HTR-8/SVneo (cell line): ENCODE data around the gene NPHP4.
"Not testable (repeated sequence)": the region's sequence is repeated elsewhere in the genome, so short reads cannot be mapped to it uniquely, and the experiment has no call there.

Experiments used
- DNase-seq: peaks from one replicate; pipeline ENCODE4 v3.0.0; 2011; ENCODE audit warnings: low spot score, mixed read lengths; ENCODE audit not compliant: insufficient read length
- FAIRE-seq: peaks from 2 replicates; lab custom pipeline; 2011; peaks lifted over from hg19 to GRCh38; lab: Jason Lieb, UNC

NPHP4 gene

DNA sequence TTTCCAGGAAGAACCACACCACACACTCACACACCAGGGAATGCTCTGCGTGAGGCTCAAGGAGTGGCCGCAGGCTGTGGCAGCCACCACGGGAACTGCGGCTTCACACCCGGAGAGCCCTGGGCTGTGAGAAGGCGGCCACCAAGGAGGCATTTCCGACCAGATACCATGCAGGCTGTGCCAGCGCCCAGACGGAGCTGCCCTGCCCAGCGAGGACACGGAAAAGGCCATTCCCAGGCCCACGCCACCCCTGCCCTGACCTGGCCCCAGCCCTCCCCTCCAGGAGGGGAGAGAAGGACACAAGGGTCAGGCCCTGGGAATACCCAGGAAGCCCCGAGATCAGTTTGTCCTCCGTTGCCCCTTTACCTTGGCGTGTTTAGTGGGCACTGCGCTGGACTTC lies 119.3 kb downstream of the NPHP4 start:
- FAIRE-seq (no peak), DNase-seq (no peak)

DNA sequence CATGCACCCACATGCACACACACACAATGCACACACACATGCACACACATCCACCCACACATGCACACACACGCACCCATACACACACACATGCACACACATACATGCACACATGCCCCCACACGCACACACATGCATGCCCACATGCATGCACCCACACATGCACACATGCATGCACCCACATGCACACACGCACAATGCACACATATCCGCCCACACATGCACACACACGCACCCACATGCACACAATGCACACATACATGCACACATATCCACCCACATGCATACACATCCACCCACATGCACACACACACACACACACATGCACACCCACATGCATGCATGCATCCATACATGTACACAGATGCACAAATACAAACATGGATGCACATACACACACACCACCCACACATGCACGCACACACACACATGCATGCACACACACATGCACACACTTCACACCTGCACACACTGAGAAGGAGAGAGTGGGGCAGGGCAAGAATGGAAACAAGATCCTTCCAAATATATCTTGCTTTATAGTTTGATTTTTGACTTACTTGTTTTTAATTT lies 123.2 kb downstream of the NPHP4 start:
- FAIRE-seq: peak; percentile 96
- no peak for DNase-seq

DNA sequence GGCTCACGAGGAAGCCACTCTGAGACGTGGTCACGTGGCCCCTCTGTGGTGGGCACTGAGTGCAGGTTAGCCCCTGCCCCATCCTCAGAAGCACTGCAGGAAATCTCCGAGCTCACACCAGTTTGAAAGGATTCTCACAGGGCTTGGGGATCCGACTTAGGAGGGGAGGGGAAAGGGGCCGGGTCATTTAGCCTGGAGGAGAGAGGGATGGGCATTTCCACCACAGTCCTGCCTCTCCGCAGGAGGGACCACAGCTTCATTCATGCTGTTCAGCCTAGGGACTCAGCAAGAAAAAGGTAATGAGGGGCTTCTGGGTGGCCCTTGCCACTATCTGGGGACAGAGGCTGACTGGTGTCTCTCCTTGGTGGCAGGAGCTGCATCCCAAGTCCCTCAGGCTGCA lies 126.5 kb downstream of the NPHP4 start:
- DNase-seq (no peak), FAIRE-seq (no peak)

DNA sequence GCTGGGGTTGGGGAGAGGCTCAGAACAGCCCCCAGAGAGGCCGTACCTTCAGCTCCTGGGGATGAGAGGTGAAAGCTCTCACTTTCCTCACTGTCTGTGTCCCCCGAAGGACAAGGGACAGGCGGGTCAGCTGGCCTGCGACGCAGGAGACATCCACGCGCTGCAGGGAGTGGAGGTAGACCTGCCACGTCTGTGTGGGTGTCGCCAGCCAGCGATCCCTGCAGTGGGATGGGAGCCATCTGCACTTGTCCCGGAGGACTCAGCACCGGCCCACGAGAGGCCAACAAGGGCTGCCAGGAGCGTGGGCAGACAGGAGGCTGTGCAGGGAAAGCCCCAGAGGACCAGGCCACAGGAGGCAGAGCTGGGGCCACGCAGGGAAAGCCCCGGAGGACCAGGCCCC lies 127.2 kb downstream of the NPHP4 start:
- no peak for DNase-seq
- FAIRE-seq: no peak

DNA sequence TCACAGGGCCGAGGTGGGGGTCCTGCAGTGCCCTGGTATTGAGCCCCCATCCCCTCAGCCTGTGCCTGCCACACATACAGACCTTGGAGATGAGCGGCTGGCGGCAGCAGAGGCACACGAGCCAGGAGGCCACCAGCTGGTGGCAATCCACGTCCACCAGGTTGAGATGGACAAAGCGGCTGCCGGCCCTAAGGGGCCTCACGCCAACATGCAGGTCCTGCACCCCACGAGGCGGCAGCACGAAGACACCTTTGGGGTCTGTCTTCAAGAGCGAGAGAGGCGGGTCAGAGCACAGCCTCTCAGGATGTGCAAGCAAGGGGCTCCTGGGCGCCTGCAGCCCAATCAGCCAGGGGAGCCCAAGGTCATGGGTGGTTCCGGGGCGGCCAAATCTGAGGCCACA lies 128.0 kb downstream of the NPHP4 start:
- DNase-seq: no peak
- no peak for FAIRE-seq

DNA sequence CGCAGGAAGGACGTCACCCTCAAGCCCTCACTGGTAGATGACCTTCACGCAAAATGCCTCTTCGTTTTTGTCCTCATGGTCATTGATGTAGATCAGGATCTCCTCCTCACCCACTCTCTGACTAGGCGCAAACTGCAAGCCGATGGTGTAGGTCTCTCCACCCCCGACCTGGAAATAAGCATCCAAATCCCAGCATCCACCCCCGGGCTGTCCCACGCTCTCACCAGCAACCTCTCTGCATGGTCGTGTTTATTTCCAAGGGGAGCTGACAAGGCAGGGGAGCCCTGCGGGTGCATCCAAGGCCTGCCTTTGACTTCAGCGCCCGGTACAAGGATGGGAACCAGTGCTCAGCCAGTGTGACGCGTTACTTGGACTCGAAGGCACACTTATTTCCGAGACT lies 129.0 kb downstream of the NPHP4 start:
- FAIRE-seq (no peak), DNase-seq (no peak)

DNA sequence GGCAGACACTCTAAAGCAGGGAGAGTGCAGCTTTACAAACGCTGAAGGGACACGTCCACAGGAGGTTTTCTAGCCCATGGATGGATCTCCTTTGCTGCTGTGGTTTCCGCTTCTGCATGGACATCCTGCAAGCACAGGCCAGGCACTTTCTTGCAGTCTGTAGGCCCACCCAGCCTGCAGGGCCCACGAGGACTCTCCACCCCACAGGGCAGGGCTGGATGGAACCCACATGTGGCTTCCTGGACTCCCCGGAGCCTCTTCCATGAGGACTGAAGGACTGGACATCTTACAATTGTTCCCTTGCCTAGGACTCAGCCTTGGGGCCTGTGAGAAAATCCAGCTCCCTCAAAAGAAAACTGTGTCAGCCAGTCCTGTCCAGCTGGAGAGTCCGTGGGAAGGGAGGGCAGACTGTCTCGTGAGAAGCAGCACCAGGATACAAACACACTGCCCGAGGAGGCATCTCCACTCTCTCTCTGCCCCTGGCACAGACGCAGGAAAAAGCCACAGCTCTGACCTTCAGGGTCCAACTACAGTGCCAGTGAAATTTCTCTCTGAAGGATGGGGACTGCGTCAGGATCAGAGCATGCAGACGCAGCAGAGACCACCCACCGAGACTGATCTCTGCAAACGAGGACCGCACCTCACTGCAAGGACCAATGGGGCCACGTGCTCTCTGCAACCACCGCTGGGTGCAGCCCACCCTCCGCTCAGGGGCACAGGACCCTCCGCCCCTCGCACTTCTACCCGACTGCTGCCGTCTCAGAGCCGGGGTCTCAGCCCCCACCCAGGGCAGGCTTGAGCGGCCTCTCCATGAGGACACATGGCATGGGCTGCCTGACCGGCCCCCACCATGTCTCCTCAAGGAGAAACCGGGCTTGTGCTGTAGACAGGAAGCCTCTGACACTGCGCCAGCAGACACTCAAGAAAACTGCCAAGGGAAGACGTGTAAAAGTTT lies 130.1 kb downstream of the NPHP4 start:
- DNase-seq (no peak), FAIRE-seq (no peak)

DNA sequence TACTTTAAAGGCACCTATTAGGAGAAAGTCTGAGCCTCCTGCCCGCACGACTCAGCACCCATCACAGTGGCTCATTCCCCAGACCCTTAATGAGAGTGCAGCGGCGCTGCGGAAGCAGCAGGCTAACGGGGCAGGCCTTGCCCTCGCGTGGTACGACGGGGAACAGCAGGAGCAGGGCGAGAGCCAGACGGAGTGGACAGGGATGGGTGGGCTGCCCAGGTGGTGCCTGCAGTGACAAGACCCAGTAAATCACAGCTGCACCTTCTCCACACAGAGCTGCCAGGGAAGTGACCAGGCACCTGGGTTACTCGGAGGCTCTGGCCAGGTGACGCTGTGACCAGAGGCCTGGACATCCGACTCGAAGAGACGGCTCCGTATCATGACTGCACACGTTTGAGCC lies 131.9 kb downstream of the NPHP4 start:
- no peak for FAIRE-seq
- no peak for DNase-seq

DNA sequence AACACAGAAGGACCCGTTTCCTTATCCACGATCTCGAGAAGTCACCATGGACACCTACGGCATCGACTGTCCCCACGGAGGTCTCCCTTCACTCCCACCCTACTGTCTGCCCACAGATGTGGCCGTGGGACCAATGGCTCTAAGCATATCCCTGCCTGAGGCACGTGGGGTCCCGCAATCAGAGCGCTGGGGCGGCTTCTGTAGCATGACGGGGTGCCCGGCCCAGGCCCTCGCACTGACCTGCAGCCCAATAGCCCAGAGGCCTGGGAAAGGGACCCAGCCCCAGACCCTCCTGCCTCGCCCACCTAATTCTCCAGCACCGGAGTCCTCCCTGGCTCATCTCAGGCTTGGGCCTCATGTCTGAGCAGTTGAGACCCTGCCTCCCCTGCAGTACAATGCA lies 132.5 kb downstream of the NPHP4 start:
- DNase-seq: no peak
- no peak for FAIRE-seq

DNA sequence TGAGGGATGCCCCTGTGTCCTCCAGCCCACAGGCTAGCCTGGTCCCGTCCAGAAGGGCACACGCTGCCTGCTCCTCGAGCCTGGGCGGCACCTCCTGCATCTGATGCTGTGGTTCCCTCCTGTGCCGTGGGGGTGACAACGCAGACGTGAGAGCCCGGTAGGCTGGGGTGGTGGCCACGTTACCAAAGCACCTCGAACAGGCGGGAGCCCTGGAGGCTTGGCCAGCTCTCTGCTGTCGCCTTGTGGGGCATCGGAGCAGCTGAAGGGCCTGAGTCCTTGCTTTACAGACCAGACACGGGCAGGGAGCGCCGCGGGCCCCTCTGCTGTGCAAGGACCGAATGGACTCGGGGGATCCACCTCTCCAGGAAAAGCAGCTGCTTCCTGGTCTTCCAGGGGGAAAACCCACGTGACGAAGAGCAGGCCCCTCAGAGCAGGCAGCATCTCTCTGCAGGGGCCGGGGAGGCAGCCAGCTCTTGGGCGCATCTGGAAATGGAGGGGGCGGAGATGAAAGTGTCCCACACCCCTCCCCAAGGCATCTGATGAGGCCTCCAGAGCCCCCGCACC lies 133.3 kb downstream of the NPHP4 start:
- FAIRE-seq (no peak), DNase-seq (no peak)

DNA sequence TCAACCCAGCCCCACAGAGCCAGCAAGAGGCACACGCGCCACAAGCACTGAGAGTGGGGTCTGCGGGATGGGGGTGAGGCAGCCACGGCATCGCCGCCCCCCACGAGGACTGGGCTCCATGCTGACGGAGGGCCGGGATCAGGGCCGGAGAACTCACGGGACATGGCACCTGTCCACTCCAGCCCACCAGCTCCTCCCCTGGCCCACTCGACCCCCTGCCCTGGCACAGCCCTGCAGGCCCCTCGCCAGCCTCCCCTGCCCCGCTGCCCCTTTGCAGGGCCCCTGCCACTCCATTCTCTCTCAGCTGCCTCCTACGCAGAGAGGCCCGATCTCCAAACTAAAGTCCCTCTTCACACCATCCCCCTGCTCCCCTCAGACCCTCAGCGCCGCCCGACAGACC lies 134.0 kb downstream of the NPHP4 start:
- no peak for FAIRE-seq
- DNase-seq: no peak

DNA sequence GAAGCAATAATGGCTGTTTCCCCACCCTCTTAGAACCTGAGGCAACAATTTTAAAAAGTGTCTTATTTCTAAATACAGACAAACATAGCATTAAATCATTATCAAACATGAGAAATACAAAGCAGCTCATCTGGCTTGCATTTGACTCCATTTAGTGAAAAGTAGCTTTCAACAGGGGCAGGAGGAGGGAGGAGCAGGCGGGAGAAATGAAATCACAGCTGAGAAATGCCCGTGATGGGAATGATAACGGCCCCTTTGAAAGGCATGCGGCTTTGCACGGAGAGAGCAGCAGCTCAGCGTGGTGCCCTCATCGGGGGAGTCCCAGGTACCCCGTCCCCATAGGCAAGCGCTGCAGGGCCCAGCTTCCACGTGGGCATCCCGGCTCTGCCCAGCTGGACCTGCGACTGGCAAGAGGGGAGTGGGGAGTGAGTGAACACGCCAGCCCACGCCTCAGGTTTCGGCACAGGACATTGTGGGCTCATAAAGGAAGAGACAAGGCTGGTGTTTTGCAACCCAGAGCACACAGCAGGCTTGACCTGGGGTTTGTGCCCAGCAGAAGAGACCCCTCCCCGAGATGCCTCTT lies 134.6 kb downstream of the NPHP4 start:
- no peak for DNase-seq
- FAIRE-seq: no peak

DNA sequence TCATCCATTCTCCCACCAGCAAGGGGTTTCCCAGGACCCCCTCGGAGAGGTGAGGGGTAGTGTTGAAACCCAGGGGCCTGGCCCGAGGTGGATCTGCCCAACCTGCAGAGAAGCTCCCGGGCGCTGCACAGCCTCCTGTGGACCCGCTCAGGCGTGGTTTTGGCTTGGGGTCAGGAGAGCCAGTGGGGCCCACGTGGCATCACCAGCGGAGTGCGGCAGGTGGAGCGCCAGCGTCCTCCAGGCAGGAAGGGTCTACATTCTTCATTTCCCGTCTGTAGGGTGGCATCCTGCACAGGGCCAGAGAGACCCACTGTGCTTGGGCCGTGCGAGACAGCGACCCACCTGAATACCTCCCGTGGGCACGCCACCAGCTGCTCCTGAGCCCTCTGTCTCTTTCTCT lies 135.2 kb downstream of the NPHP4 start:
- DNase-seq (no peak), FAIRE-seq (no peak)

DNA sequence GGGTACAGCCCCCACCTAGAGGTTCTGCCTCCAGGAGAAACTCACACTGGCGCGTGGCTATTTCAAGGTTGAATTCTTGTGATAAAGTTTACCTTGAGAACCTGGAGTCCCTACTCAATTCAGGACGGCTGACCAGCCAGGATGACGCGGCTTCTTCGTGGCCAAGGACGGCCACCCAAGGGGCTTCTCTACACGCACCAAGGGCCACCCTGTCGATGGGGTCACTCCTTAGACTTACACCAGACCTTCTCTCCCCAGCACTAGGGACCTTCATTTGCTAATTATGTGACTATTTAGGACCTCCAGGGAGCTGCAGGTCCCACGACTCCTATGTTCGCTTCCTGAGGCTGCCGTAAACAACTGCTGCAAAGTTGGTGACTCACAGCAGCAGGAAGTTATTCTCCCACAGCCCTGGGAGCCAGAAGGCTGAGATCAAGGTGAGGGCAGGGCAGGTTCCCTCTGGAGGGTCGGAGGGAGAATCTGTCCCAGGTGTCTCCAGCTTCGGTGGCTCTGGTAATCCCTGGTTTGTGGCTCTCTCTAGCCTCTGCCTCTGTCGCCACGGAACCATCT lies 135.9 kb downstream of the NPHP4 start:
- FAIRE-seq: no peak

DNA sequence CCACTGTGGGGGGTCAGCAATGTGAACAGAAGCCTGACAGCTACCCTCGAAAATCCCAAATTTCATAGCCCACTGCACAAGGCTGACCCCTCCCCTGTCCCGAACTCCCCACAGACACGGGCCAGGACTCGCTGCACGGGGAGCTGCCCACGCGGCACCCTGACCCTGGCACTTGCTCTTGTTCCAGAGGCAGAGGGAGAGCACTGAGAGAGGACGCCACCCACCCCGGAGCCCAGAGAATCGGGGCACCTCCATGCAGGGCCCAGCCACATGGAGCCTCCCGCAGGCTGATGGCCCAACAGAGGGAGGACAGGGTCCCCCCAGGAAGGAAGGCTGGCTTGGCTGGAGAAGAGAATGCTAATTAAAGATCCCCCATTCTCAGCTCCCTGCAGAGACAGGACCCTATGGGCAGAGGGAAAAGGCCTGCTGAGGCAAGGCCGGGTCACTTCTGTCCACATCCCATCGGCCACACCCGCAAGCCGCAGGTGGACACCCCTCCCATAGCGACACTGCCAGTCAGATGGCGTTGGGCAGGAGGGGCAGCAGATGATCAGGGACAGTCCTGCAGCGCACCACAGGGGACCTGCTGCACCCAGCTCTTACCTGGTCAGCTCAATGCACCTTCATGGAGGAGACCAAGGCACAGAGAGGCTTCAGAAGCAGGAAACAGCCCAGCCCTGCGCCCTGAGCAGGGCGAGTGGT lies 136.9 kb downstream of the NPHP4 start:
- DNase-seq (no peak), FAIRE-seq (no peak)

More for the DNA sequence above, 135.9 kb downstream of the NPHP4 start:
- peak; percentile 19 for DNase-seq

DNA sequence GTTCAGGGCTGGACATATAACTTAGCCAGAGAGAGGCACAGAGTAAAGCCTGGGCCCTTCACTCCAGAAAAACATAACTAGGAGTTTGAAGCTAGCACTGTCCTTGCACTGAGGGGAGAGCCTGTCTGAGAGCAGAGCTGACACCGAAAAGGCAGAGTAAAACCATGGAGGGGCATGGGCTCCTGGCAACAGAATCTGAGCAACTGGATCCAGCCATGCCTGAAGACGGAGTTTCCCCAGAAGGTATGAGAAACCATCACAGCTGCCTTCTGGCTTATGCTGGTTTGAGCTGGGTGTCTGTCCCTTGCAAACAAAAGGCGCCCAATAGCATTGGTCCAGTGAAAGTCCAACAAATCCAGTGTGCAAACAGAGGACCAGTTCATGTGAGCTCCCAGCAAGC lies 137.5 kb downstream of the NPHP4 start:
- FAIRE-seq (no peak), DNase-seq (no peak)

DNA sequence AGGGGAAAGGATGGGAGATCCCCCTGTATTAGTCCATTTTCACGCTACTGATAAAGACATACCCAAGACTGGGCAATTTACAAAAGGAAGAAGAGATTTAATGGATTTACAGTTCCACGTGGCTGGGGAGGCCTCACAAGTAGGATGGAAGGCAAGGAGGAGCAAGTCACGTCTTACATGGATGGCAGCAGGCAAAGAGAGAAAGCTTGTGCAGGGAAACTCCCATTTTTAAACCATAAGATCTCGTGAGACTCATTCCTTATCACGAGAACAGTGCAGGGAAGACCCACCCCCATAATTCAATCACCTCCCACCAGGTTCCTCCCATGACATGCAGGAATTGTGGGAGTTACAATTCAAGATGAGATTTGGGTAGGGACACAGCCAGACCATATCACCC lies 138.4 kb downstream of the NPHP4 start:
- FAIRE-seq, DNase-seq: not testable (repeated sequence)

DNA sequence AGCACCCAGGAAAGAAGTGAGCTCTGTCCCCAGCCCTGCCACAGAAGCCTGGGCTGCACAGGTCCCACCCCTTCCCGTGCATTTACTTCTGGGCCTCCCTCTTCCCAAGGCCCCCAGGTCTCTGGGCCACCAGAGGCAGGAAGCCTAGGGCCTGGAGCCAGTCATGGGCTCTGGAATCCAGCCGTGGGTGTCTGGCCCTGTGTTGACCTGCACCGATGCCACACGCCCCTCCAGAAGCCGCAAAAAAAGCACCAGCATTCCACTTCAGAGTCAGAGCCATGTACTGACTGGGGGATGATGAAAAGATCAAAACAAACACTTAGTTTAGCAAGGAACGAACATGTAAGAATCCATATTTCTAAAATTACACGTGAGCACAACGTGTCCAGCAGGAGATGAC lies 141.7 kb downstream of the NPHP4 start:
- FAIRE-seq (no peak), DNase-seq (no peak)

DNA sequence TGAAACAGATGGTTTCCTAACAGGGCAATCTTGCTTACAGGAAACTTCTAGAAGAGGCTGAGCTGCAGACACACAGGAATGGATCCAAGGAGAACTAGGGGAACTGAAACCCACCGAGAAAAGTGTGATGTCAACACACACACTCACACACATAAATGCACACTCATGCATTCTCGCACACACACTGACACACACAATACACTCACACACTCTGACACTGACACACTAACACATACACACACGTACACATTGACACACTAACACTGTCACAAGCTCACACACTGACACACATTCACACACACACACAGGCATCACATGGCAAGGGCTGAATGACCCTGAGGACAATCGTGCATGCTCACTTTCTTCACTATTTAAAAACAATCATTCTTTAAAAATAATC lies 142.7 kb downstream of the NPHP4 start:
- DNase-seq (no peak), FAIRE-seq (peak; percentile 80)

DNA sequence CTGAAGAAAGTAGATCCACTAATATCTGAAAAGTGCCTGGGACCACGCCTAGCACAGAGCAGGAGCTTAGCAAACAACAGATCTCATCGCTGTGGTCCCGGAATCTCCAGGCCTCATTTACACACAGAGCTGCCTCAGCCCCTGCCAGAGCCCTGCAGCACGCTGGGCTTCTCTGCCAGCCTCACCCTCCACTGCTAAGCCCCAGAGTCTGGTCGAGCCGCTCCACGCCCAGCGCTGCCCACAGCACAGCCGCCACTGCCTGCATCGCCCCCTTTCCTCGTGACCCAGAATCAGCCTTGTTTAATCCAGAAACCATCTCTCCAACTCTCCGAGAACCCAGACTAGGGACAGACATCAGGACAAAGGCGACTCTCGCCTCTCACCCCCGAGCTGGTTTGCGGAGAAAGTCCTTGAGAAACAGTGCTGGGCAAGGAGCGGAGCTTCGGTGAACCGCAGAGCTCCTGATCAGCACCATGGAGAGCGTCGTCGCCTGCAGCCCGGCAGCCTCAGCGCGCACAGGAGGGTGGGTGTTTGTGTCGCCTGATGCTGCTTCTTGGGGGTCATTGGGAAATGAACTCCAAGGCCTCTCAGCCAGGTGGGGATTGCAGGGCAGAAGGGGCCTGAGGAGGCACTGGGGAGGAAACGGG lies 145.1 kb downstream of the NPHP4 start:
- FAIRE-seq: no peak
- DNase-seq: peak; percentile 50
